Dedifferentiated amniotic fluid mesenchymal stem cell (primary cell): ENCODE data around the gene SYMPK.

ENCODE experiments used
- DNase-seq: peaks from one replicate; pipeline ENCODE4 v3.0.0-alpha.2; 2016; ENCODE audit errors: extremely low spot score

The SYMPK gene

GRCh38 chr19:45825263-45825605, 37.7 kb downstream of the SYMPK start:
- no peak for DNase-seq

GRCh38 chr19:45824531-45825262, 38.2 kb downstream of the SYMPK start:
- no peak for DNase-seq

- no peak for DNase-seq
These were observed 38.9 kb downstream of the SYMPK start for GRCh38 chr19:45824041-45824471.

- no peak for DNase-seq
These were observed 39.8 kb downstream of the SYMPK start for GRCh38 chr19:45823182-45823581.

- DNase-seq: no peak
These were observed 40.2 kb downstream of the SYMPK start for GRCh38 chr19:45822716-45823115.

GRCh38 chr19:45821570-45821969, 41.4 kb downstream of the SYMPK start:
- no peak for DNase-seq

GRCh38 chr19:45821103-45821521, 41.8 kb downstream of the SYMPK start:
- DNase-seq: no peak

GRCh38 chr19:45820413-45821102, 42.4 kb downstream of the SYMPK start:
- no peak for DNase-seq

- DNase-seq: no peak
These were observed 43.2 kb downstream of the SYMPK start for GRCh38 chr19:45819769-45820168.

GRCh38 chr19:45817725-45818301, 45.1 kb downstream of the SYMPK start:
- DNase-seq: no peak

GRCh38 chr19:45817010-45817724, 45.8 kb downstream of the SYMPK start:
- peak; percentile 90 for DNase-seq

GRCh38 chr19:45816236-45817009, 46.5 kb downstream of the SYMPK start:
- DNase-seq: no peak

- DNase-seq: no peak
These were observed 47.3 kb downstream of the SYMPK start for GRCh38 chr19:45815481-45816216.

GRCh38 chr19:45814851-45815480, 48.0 kb downstream of the SYMPK start, which contains the start of gene RSPH6A:
TSS of gene RSPH6A (minus strand) at chr19:45815308. CDS start at chr19:45815176, 132 bp downstream.
- DNase-seq: no peak

GRCh38 chr19:45814166-45814780, 48.7 kb downstream of the SYMPK start:
- DNase-seq: no peak

GRCh38 chr19:45812297-45812696, 50.6 kb downstream of the SYMPK start:
- DNase-seq: no peak

GRCh38 chr19:45809643-45810159, 53.2 kb downstream of the SYMPK start:
- DNase-seq: peak; percentile 47

GRCh38 chr19:45805719-45806118, 57.2 kb downstream of the SYMPK start:
- DNase-seq: no peak

- no peak for DNase-seq
These were observed 58.1 kb downstream of the SYMPK start for GRCh38 chr19:45804959-45805230.
